Thyroid gland (tissue), 4 donors: ENCODE measurements around the gene BHMT. TPM values are rescaled to one million over a fixed set of nuclear protein-coding genes. Genes with fewer than 3 reads are reported as not detected.

Experiments used
- DNase-seq, 2 donors: peaks; one replicate each; pipeline ENCODE4 v3.0.0-alpha.2; 2019
- H3K27ac ChIP-seq, 3 donors: fragments of 200-600 bp; sonication (generic); 1 replicate in 2 of 3; 2 replicates in 1 of 3; pipeline ENCODE4 v1.5.1; 2016 to 2019; ENCODE audit warnings: mild to moderate bottlenecking in 1 of 3, moderate library complexity in 1 of 3
- H3K27me3 ChIP-seq: fragments of 200-600 bp; sonication (generic); one replicate; pipeline ENCODE4 v1.5.1; 2019
- H3K36me3 ChIP-seq, 2 donors: fragments of 200-600 bp; sonication (generic); one replicate each; pipeline ENCODE4 v1.5.1; 2016 to 2019
- H3K4me1 ChIP-seq, 2 donors: fragments of 200-600 bp; sonication (generic); one replicate each; pipeline ENCODE4 v1.5.1; 2017 to 2019
- H3K4me3 ChIP-seq, 3 donors: fragments of 200-600 bp; sonication (generic); replicated peaks in 1 of 3; 1 replicate in 2 of 3; 2 replicates in 1 of 3; pipeline ENCODE4 v1.5.1; 2016; ENCODE audit warnings: mild to moderate bottlenecking in 1 of 3
- H3K9me3 ChIP-seq: fragments of 200-600 bp; sonication (generic); one replicate; pipeline ENCODE4 v1.5.1; 2017
- CTCF ChIP-seq, 6 experiments: fragments of 200-600 bp in 3 of 6; fragments of 450-650 bp in 3 of 6; sonication (generic) in 3 of 6; IDR thresholded peaks; one replicate each; pipeline ENCODE4 v1.5.1; 2016 to 2019; ENCODE audit warnings: antibody characterized with exemption in 6 of 6, mild to moderate bottlenecking in 2 of 6, inconsistent platforms in 1 of 6, moderate library complexity in 1 of 6
- POLR2A ChIP-seq, 2 donors: fragments of 450-650 bp; IDR thresholded peaks; one replicate each; pipeline ENCODE4 v1.6.1; 2017; ENCODE audit warnings: antibody characterized with exemption in 2 of 2, mild to moderate bottlenecking in 2 of 2, moderate library complexity in 1 of 2
- WGBS, 2 donors: methylation state at CpG; one replicate each; pipeline ENCODE4 v1.1.5; 2017; 5-methylcytosine and 5-hydroxymethylcytosine counted together
- intact Hi-C: fragments of 100-400 bp; cut with DNase I; formaldehyde crosslinking; loops from one replicate; pipeline ENCODE4 v1.15.1; 2023
- total RNA-seq, 4 donors: library from RNA; depleted of rRNA; stranded (reverse); fragments of >200 nt; gene quantifications; one replicate each; pipeline ENCODE4 v1.2.3, GENCODE V29; 2016

BHMT gene
- total RNA-seq, 4 donors from 2014 or later = 1.2 to 2.0 (median 1.2) TPM; not detected in 1

GRCh38 chr5:79135790-79136553 lies 24.4 kb downstream of the BHMT start:
- DNase-seq = no peak
- H3K9me3 ChIP-seq = no peaks in the 10 kb centered on the region
- H3K4me1 ChIP-seq = peaks cover 4 to 5% of the 10 kb centered on the region in 2 donors
- intact Hi-C loops = no loop called here
- no peaks in the 10 kb centered on the region for H3K27me3 ChIP-seq
- H3K36me3 ChIP-seq = no peaks in the 10 kb centered on the region
- no peak overlapping the region for H3K27ac ChIP-seq
- 85 to 95% methylated on average over 5 of the region's 5 CpGs for WGBS, 2 donors
- no peak overlapping the region for H3K4me3 ChIP-seq
- no peak for TF ChIP-seq POLR2A (IDR thresholded peaks at IDR 0.05)
- TF ChIP-seq CTCF (IDR thresholded peaks at IDR 0.05) = no peak

GRCh38 chr5:79136618-79137017 lies 25.0 kb downstream of the BHMT start:
- 74 to 94% methylated on average over 2 of the region's 2 CpGs for WGBS, 2 donors
- DNase-seq = no peak
- TF ChIP-seq POLR2A (IDR thresholded peaks at IDR 0.05) (no peak), CTCF (IDR thresholded peaks at IDR 0.05) (no peak)
- Histone ChIP-seq H3K27me3 (no peaks in the 10 kb centered on the region), H3K4me3 (no peak overlapping the region), H3K27ac (no peak overlapping the region), H3K36me3 (no peaks in the 10 kb centered on the region), H3K9me3 (no peaks in the 10 kb centered on the region), H3K4me1 (peaks cover 4 to 5% of the 10 kb centered on the region in 2 donors)
- intact Hi-C loops = no loop called here

- Histone ChIP-seq H3K27me3 (no peaks in the 10 kb centered on the region), H3K36me3 (no peaks in the 10 kb centered on the region), H3K4me3 (no peak overlapping the region), H3K27ac (no peak overlapping the region), H3K9me3 (no peaks in the 10 kb centered on the region), H3K4me1 (no peaks in the 10 kb centered on the region)
- TF ChIP-seq CTCF (IDR thresholded peaks at IDR 0.05) (no peak), POLR2A (IDR thresholded peaks at IDR 0.05) (no peak)
- no peak for DNase-seq
- intact Hi-C loops = no loop called here
- 79 to 83% methylated on average over 3 of the region's 3 CpGs for WGBS, 2 donors
These were observed 28.9 kb downstream of the BHMT start for GRCh38 chr5:79140553-79140952.

- H3K36me3 ChIP-seq = no peaks in the 10 kb centered on the region
- no peak for DNase-seq
- no peak overlapping the region for H3K27ac ChIP-seq
- no peaks in the 10 kb centered on the region for H3K4me1 ChIP-seq
- TF ChIP-seq CTCF (IDR thresholded peaks at IDR 0.05) = no peak
- no peak for TF ChIP-seq POLR2A (IDR thresholded peaks at IDR 0.05)
- H3K9me3 ChIP-seq = no peaks in the 10 kb centered on the region
- H3K4me3 ChIP-seq = no peak overlapping the region
- 71 to 89% methylated on average over 6 of the region's 6 CpGs for WGBS, 2 donors
- intact Hi-C loops = no loop called here
- no peaks in the 10 kb centered on the region for H3K27me3 ChIP-seq
These were observed 32.2 kb downstream of the BHMT start for GRCh38 chr5:79143684-79144379.

GRCh38 chr5:79147076-79147475 lies 35.5 kb downstream of the BHMT start:
- Histone ChIP-seq H3K36me3 (no peaks in the 10 kb centered on the region), H3K27me3 (no peaks in the 10 kb centered on the region), H3K4me3 (no peak overlapping the region), H3K9me3 (no peaks in the 10 kb centered on the region), H3K27ac (no peak overlapping the region), H3K4me1 (no peaks in the 10 kb centered on the region)
- intact Hi-C loops = no loop called here
- TF ChIP-seq POLR2A (IDR thresholded peaks at IDR 0.05) (no peak), CTCF (IDR thresholded peaks at IDR 0.05) (no peak)
- DNase-seq = no peak
